GM19455 (cell line): ENCODE measurements around the gene THYN1.
A peak's percentile ranks its signal among the peaks of the same experiment; 100 is the strongest.
"Not testable (repeated sequence)": the region's sequence is repeated elsewhere in the genome, so short reads cannot be mapped to it uniquely, and the experiment has no call there.

Experiments used
- ATAC-seq: cut with Tn5 transposase; IDR thresholded peaks from one replicate; pipeline ENCODE4 v1.9.1; 2021; ENCODE audit not compliant: unreplicated experiment

THYN1 gene

DNA sequence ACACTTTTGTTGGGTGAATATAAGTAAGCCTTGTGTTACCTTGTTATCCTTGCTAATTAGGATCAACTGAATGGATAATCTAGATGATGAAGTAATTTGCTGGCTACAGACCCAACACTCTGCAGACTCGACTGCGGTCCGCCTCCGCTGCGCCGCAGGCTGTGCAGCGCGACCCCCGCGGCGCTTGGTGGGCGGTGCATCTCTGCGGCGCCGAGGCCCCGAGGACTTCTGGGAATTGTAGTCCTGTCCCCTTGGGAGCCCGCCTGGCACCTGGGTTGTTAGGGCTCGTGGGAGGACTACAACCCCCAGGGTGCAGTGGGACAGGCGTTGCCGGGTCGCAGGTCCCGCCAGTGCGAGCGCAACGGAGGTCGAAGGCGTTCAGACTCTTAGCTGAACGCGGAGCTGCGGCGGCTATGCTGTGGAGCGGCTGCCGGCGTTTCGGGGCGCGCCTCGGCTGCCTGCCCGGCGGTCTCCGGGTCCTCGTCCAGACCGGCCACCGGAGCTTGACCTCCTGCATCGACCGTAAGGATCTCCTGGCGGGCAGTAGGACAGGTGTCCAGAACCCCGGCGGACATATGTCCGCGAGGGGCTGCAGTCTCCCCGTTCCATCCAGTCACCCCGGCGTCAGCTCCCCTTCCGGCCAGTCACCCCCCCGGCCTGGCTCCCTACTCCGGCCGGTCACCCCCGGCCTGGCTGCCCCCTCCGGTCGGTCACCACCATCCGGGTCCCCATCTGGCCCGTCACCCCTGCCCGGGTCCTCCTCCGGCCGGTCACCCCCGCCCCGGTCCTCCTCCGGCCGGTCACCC, at the start of gene THYN1, which contains the start of gene ACAD8:
TSS of gene THYN1 (minus strand) at position 165 of the 806 bp plus-strand sequence. CDS start 470 bp downstream, outside the sequence.
TSS of gene ACAD8 (plus strand) at position 381 of the 806 bp plus-strand sequence. CDS start at position 414, 33 bp downstream.
- peak; percentile 99 for ATAC-seq

- no peak for ATAC-seq
Measured at GRCh38 chr11:134294664-134295063, 41.5 kb upstream of the THYN1 start.

DNA sequence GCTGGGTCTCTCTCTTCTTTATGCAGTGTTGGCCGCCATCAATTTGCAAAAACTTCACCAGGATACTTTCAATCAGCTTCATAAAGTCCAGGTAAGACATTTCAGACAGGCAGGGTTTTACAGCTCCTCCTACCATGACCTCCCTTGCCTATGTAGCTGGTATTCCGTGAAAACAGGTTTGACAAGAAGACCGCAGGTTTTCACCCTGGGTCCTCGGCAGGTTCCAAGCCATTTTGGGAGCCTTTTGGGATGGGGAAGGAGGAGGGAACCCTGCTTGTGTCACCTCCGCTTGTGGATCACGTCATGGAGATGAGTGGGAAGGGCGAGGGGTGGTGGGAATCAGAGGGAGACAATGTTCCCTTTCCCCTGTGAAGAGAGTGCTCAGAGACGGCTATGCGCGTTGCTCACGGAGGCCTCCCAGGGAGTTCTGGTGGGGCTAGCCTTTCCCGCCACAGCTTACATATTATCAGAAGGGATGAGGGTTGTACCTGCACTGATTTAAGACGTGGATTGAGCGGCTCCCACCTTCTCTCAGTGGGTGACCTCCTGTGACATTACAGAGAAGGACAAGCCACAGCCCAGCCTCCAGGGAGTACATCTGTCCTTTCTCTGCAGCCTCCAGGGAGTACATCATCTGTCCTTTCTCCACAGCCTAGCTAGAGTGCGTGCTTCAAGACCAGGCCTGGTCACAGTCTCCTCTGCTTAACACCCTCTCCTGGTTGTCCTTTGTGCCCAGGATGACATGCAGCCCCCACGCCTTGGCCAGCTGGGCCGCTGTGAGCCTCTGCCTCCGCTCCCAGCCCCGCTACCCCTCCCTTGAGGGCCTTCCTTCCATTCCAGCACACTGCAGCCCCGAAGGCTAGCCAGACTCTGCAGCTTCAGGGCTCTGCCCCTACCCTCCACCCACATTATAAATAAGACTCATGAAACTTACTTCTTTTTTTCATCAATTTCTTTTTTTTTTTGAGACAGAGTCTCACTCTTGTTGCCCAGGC, 40.3 kb upstream of the THYN1 start:
- ATAC-seq: no peak

GRCh38 chr11:134292661-134293060, 39.5 kb upstream of the THYN1 start:
- no peak for ATAC-seq

DNA sequence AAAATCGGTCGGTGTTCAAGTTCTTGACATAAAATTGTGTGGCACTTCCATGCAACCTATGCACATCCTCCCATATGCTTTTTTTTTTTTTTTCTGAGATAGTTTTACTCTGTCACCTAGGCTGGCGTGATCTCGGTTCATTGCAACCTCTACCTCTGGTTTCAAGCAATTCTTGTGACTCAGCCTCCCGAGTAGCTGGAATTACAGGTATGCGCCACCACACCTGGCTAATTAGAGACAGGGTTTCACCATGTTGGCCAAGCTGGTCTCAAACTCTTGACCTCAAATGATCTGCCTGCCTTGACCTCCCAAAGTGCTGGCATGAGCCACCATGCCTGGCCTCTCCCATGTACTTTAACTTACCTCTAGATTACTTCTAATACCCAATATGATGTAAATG, 38.0 kb upstream of the THYN1 start:
- ATAC-seq: no peak

- no peak for ATAC-seq
Measured at GRCh38 chr11:134290646-134291045, 37.5 kb upstream of the THYN1 start.

DNA sequence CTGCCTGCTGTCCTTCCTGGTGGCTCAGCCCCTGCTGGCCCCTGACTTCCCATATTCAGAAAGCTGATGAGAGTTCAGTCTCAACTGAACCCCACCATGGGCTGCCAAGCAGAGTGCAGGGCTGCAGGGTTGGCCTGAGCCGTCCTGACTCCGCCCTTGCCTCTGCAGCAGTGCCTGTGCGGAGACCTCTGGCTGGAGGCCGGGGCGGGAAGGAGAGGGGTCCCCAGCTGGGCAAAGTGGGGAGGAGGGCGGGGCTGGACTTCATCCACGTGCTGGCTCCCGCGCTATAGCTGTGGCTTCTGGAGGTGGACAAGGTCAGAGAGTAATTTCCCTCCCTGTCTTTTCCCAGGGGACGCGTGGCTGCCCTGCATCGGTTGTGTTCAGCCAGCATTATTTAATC, 36.6 kb upstream of the THYN1 start:
- no peak for ATAC-seq

DNA sequence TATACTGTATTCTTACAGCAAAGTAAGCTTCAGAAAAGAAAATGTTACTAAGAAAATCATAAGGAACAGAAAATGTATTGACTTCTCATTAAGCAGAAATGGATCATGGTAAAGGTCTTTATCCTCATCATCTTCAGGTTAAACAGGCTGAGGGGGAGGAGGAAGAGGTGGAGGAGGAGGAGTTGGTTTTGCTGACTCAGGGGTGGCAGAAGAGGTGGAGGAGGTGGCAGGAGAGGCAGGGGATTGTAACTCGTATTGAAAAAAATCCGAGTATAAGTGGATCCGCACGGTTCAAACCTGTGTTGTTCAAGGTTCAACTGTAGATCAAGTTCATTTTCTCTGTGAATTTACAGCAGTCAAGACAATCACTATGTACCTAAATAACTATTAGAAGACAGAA, 36.0 kb upstream of the THYN1 start:
- no peak for ATAC-seq

- no peak for ATAC-seq
Measured at GRCh38 chr11:134288486-134288885, 35.3 kb upstream of the THYN1 start.

DNA sequence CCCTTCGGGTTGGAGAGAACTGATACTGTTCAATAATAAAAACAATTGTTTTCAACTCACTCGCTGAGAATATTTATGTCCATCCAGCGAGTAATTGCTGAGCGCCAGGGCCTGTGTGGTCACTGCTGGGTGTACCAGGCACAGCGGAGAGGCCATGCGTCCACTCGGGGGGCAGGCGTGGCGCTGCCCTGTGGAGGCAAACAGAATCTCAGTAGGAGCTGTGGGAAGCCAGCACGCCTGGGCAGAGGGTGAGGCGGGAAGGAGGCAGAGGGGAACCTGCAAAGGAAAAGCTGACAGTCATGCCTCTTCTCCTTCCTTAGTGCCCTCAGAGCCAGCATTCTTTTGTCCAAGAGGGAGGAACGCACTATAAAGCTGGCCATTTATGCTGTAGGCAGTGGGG, 34.4 kb upstream of the THYN1 start:
- ATAC-seq: no peak

GRCh38 chr11:134284349-134284748, 31.2 kb upstream of the THYN1 start:
- ATAC-seq: not testable (repeated sequence)

- ATAC-seq: no peak
Measured at GRCh38 chr11:134283461-134284230, 30.5 kb upstream of the THYN1 start.

DNA sequence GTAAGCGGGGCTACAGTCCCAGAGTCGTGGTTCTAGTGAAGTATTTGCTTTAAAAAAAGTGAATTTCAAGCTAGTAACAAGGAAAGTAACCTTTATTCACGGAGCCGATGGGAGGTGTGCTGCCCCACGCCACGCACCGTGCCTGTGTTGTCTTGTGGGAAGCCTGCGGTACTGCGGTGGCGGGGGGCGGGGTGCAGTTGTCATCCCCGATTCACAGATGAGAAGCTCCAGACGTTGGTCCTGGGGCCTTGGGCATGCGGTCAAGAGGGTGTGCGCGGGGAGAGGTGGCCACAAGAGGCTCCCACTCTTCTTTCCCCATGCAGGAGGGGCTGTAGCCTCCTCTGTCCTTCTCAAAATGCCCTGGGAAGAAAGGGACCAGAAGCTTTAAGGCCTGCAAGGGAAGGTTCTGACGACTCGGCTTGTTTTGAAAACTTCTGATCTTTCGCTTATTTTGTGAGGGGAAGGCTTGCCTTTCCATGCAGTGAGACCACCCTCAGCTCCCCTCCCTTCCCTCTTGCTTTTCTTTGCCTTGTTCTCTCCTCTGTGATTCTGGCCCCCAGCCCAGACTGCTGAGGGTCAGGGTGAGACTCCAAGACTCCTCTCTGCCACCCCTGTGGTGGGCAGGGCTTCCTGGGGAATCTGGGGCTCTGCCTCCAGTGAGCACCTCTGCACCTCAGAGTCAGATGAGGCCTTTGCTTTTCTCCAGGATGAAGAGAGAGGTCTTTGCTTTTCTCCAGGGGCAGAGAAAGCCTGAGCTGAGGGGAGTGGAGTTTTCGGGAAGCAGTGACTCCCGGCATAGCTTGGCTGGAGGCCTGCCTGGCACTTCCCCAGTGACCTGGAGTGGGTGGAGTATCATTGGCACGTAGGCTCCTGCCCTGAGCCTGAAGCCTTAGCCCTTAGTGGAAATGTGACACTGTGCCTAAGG, 29.2 kb upstream of the THYN1 start:
- no peak for ATAC-seq

- not testable (repeated sequence) for ATAC-seq
Measured at GRCh38 chr11:134281635-134282034, 28.5 kb upstream of the THYN1 start.

- ATAC-seq: no peak
Measured at GRCh38 chr11:134278356-134278755, 25.2 kb upstream of the THYN1 start.

GRCh38 chr11:134277183-134278001, 24.2 kb upstream of the THYN1 start:
- ATAC-seq: no peak

DNA sequence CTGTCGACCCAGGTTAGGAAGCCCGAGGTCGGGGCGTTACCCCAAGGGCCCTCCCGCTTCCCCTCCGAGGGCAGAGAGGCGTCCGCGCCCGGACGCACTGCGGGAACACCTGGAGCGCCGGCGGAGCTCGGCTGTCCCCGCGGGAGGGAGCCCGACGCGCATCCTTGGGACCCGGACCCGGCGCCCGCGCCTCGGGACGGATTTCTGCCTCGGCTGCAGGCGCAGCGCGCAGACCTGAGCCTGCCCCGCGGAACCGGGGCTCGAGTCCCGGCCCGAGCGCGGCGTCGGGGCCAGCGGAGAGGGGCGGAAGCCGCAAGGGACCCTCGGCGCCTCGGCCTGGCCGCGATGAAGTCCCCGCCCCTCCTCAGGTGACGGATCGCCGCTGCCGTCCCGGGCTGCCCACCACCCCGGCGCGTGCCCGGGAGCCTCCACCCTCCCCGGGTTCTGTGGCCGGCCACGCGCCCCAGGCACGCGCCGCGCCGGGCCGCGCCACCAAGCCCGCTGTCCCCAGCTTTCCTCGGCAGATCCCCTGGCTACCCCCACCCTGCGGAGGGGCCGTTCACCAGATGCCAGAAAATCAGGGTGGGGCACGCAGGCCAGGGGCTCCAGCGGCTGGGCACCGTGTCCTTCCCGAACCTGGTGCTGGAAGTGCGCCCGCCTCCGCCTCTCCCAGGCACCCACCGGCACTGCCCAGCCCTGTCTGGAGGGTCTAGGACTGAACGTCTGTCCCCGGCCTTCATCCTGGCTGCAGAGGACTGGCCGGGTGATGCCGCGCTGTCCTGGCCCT, 23.4 kb upstream of the THYN1 start:
- no peak for ATAC-seq
